ENCODE data around the gene PADI3. TPM values are rescaled to one million over a fixed set of nuclear protein-coding genes. Genes with fewer than 3 reads are reported as not detected.

Gene PADI3
- total and polyA plus RNA-seq, 2 of the 4 experiments (the other 2 are of a cell fraction), result not detected

DNA sequence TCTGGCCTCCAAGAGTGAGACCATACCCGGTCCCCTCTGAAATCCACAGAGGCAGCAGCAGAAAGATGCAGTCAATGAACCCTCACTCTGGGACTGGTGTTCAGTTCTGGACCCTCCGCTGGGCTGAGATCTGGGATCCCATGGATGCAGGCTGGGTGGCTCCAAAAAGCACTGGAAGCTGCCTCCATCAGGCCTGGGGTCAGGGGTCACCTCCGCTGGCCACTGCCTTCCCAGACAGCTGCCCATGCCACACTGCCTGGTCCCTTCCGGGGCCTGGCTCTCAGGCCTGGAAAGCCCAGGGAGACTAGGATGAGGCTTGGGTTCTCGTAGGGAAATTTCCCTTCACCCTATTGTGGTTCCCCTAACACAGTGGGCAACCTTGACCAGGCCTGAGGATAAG lies 37.7 kb downstream of the PADI3 start:
- H3K79me1 ChIP-seq (ENCODE audit: low read depth in 1 of 2, low read length in 2 of 2), result no peaks in the 10 kb centered on the region
- H3K4me1 ChIP-seq (ENCODE audit: control insufficient read depth, insufficient read depth, low read length), result peaks cover 2% of the 10 kb centered on the region
- no peaks in the 10 kb centered on the region for H3K36me3 ChIP-seq (ENCODE audit: control insufficient read depth, insufficient read depth, low read length)
- H3K9me3 ChIP-seq (ENCODE audit: control insufficient read depth, insufficient read depth, low read length), result no peaks in the 10 kb centered on the region; the same call in 1 of the 2 replicates
- TF ChIP-seq FOS (IDR thresholded peaks at IDR 0.05; ENCODE audit: low read depth, low read length) (no peak), MAZ (IDR thresholded peaks at IDR 0.05; ENCODE audit: borderline replicate concordance, low read depth, low read length) (no peak), CHD1 (IDR thresholded peaks at IDR 0.05; ENCODE audit: low read depth, low read length) (no peak), BHLHE40 (IDR thresholded peaks at IDR 0.05; ENCODE audit: low read depth, low read length) (no peak), MAFK (IDR thresholded peaks at IDR 0.05; ENCODE audit: low read depth, low read length) (no peak), RCOR1 (IDR thresholded peaks at IDR 0.05; ENCODE audit: insufficient replicate concordance, low read length) (no peak), MXI1 (IDR thresholded peaks at IDR 0.05; ENCODE audit: borderline replicate concordance, low read depth, low read length) (no peak), CEBPB (IDR thresholded peaks at IDR 0.05; ENCODE audit: low read depth, low read length) (no peak)
- TF ChIP-seq, protein P1, sequence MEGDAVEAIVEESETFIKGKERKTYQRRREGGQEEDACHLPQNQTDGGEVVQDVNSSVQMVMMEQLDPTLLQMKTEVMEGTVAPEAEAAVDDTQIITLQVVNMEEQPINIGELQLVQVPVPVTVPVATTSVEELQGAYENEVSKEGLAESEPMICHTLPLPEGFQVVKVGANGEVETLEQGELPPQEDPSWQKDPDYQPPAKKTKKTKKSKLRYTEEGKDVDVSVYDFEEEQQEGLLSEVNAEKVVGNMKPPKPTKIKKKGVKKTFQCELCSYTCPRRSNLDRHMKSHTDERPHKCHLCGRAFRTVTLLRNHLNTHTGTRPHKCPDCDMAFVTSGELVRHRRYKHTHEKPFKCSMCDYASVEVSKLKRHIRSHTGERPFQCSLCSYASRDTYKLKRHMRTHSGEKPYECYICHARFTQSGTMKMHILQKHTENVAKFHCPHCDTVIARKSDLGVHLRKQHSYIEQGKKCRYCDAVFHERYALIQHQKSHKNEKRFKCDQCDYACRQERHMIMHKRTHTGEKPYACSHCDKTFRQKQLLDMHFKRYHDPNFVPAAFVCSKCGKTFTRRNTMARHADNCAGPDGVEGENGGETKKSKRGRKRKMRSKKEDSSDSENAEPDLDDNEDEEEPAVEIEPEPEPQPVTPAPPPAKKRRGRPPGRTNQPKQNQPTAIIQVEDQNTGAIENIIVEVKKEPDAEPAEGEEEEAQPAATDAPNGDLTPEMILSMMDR (conservative IDR thresholded peaks at IDR 0.05; ENCODE audit: low read depth, low read length), result no peak
- no peak overlapping the region for H4K8ac ChIP-seq (ENCODE audit: low read depth in 2 of 2, low read length in 2 of 2)
- H3K9ac ChIP-seq (ENCODE audit: low read depth, low read length), result no peak overlapping the region
- no peak overlapping the region for H3K27ac ChIP-seq (ENCODE audit: insufficient read depth, low read length)
- no peak overlapping the region for H2BK20ac ChIP-seq (ENCODE audit: low read depth, low read length)
- H3K9me1 ChIP-seq (ENCODE audit: insufficient read depth, low read length), result no peaks in the 10 kb centered on the region
- ChIA-PET POLR2A (ENCODE audit: unreplicated experiment) (no interaction called here), CTCF (no interaction called here)
- H3K4ac ChIP-seq (ENCODE audit: low read depth, low read length), result no peak overlapping the region
- H2BK120ac ChIP-seq (ENCODE audit: low read depth, low read length), result no peak overlapping the region
- no peak overlapping the region for H3K4me3 ChIP-seq (ENCODE audit: insufficient read depth, low read depth, low read length)
- H2BK15ac ChIP-seq (ENCODE audit: low read depth, low read length), result no peak overlapping the region
- no peak overlapping the region for H3K14ac ChIP-seq (replicated peaks; ENCODE audit: low read depth, low read length)
- intact Hi-C loops (cut with micrococcal nuclease) (no loop called here), in situ Hi-C loops (cut with MboI; ENCODE audit: low sequenced_read_pairs) (no loop called here), dilution Hi-C loops (cut with HindIII; ENCODE audit: low sequenced_read_pairs, unreplicated experiment) (no loop called here)
- WGBS, 2 experiments (ENCODE audit: extremely low coverage in 2 of 2, insufficient read length in 1 of 2), result 40% methylated on average over 1 of the region's 5 CpGs; no CpG with 5 or more reads in 1 of the 2 experiments
- no peak overlapping the region for H2AK5ac ChIP-seq (ENCODE audit: low read depth, low read length)
- H3K27me3 ChIP-seq (ENCODE audit: control insufficient read depth, insufficient read depth, low read length), result peaks cover 40% of the 10 kb centered on the region
- H3K23ac ChIP-seq (ENCODE audit: low read depth, low read length), result no peak overlapping the region
- no TSS peak for BruUV-seq (replicated peaks)
- no peaks in the 10 kb centered on the region for H4K20me1 ChIP-seq (ENCODE audit: insufficient read depth, low read length)
- H2BK5ac ChIP-seq (ENCODE audit: low read depth, low read length, poor library complexity, severe bottlenecking), result no peak overlapping the region
- H3K56ac ChIP-seq (ENCODE audit: extremely low read depth, insufficient read depth, low read length), result no peak overlapping the region
- H2AFZ ChIP-seq (replicated peaks; ENCODE audit: low read length, poor library complexity), result no peak overlapping the region
- no peak overlapping the region for H3K4me2 ChIP-seq (ENCODE audit: low read depth, low read length)
- no peak overlapping the region for H4K5ac ChIP-seq (ENCODE audit: low read depth, low read length)
- no peak for ATAC-seq (ENCODE audit: low read depth)
- no peak overlapping the region for H3K18ac ChIP-seq (ENCODE audit: low read depth, low read length)
- no peak overlapping the region for H2AK9ac ChIP-seq (replicated peaks; ENCODE audit: low read depth, low read length, poor library complexity)
- no peak overlapping the region for H4K91ac ChIP-seq (ENCODE audit: insufficient read depth, low read depth, low read length)
- DNase-seq, result no peak
